ENCODE data around the gene ANKRD23.
A peak's percentile ranks its signal among the peaks of the same experiment; 100 is the strongest.

Gene ANKRD23

GRCh38 chr2:96869281-96869821 is 25.5 kb upstream of the ANKRD23 start:
- TF ChIP-seq ZFX (IDR thresholded peaks at IDR 0.05): no peak
- peak; percentile 47 for TF ChIP-seq CTCF (conservative IDR thresholded peaks at IDR 0.05)
- peak overlapping the region; percentile 79 for H3K27ac ChIP-seq

DNA sequence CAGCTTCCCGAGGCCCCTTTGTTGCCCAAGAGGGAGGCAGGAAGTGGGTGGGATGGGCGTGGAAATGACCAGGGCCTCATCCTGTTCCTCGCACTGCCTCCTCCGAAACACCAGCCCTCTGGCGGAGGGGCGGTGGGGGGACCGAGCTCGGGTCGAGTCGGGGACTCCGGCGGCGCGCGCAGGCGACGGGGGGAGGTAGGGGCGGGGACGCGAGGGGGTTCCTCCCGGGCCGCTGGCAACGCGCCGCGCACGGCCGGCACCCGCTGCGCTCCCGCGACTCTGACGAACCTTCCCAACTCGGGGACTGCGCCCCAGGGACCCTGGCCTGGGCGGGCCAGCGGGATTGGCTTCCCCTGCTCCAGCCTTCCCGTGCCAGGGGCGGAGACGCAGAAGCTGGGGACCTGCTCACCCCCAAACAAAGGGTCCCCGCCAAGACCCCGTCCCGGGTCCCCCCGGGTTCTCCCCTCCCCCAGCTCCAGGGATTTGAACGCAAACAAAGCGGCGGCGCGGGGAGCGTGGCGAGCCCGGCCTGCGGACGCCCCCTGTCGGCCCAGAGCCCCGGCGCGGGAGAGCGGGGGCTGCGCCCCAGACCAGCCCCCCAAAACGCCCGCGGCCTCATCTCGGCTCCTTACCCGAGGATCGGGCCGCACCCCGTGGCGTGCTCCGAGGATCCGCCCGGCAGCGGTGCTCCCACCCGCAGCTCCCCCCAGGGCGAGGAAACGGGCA is 24.9 kb upstream of the ANKRD23 start:
- 0 out of 2 replicates have a peak, but pooled peaks have one; percentile 40 for TF ChIP-seq ZFX (IDR thresholded peaks at IDR 0.05)
- peak; percentile 85 for TF ChIP-seq CTCF (conservative IDR thresholded peaks at IDR 0.05)

GRCh38 chr2:96867756-96868554 is 24.1 kb upstream of the ANKRD23 start:
- H3K27ac ChIP-seq: peak overlapping the region; percentile 79
- TF ChIP-seq ZFX (IDR thresholded peaks at IDR 0.05): no peak
- TF ChIP-seq CTCF (conservative IDR thresholded peaks at IDR 0.05): no peak

More for the DNA sequence above, 24.9 kb upstream of the ANKRD23 start:
- H3K27ac ChIP-seq: peak overlapping the region; percentile 79

GRCh38 chr2:96866986-96867755 is 23.4 kb upstream of the ANKRD23 start:
- H3K27ac ChIP-seq: no peak overlapping the region

GRCh38 chr2:96866586-96866985 is 22.8 kb upstream of the ANKRD23 start:
- TF ChIP-seq CTCF (conservative IDR thresholded peaks at IDR 0.05) (no peak), ZFX (IDR thresholded peaks at IDR 0.05) (no peak)
- H3K27ac ChIP-seq: no peak overlapping the region

More at GRCh38 chr2:96866986-96867755, 23.4 kb upstream of the ANKRD23 start:
- TF ChIP-seq ZFX (IDR thresholded peaks at IDR 0.05): no peak
- TF ChIP-seq CTCF (conservative IDR thresholded peaks at IDR 0.05): no peak

DNA sequence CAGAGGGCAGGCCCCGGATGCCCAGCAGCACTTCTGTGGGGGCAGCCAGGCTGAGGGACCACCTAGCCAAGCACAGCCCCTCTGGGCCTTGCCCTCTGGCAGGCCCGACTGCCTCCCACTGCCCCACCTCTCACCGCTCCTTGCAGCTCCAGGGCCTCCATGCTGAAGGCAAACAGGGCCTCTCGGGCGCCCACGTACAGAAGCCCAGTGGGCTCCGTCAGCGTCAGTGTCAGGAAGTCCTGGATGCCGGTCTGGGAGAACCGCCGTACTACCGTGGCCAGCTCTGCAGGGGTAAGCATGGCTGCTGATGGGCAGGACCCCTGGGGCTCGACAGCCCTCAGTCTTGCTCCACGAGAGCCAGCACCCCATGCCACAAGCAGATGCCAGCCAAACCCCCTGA is 22.3 kb upstream of the ANKRD23 start:
- H3K27ac ChIP-seq: no peak overlapping the region
- no peak for TF ChIP-seq ZFX (IDR thresholded peaks at IDR 0.05)
- TF ChIP-seq CTCF (conservative IDR thresholded peaks at IDR 0.05): no peak
